ENCODE measurements around the gene PCLO. TPM values are rescaled to one million over a fixed set of nuclear protein-coding genes. Genes with fewer than 3 reads are reported as not detected.

PCLO gene
- total and polyA plus RNA-seq, 2 of the 8 experiments (the other 6 are each of a cell fraction or from before 2014, with no cell fraction given), result 1.5 to 3.2 TPM

- TF ChIP-seq CBX8 (IDR thresholded peaks at IDR 0.05; ENCODE audit: borderline replicate concordance, low read depth, low read length) (no peak), CHD1 (IDR thresholded peaks at IDR 0.05; ENCODE audit: low read depth, low read length) (no peak), CTBP2 (IDR thresholded peaks at IDR 0.05; ENCODE audit: borderline replicate concordance, insufficient read depth, insufficient read length, low read length) (no peak), KDM5A (IDR thresholded peaks at IDR 0.05; ENCODE audit: low read length) (no peak), RNF2 (IDR thresholded peaks at IDR 0.05; ENCODE audit: borderline replicate concordance, low read depth, low read length, missing control alignments, poor library complexity, severe bottlenecking) (no peak), SP4 (IDR thresholded peaks at IDR 0.05; ENCODE audit: low read length) (no peak)
Measured at GRCh38 chr7:83015916-83016315, 146.8 kb downstream of the PCLO start (continued).
